T-helper 2 cell treated with Interferon-gamma antibody and Interleukin-4, amounts not matched to agents 5 μg/mL and 100 μg/mL, for 36 hours (primary cell): ENCODE data around the gene ST8SIA5.

Source experiments
- DNase-seq: peaks from one replicate; pipeline ENCODE4 v3.0.0; 2021; ENCODE audit warnings: low spot score
- H3K27ac Mint-ChIP-seq: one replicate; pipeline ENCODE4 v1.8.0; 2021; ENCODE audit warnings: mild to moderate bottlenecking, mixed read lengths
- H3K27me3 Mint-ChIP-seq: one replicate; pipeline ENCODE4 v1.8.0; 2021; ENCODE audit warnings: low read depth, mixed read lengths
- H3K36me3 Mint-ChIP-seq: one replicate; pipeline ENCODE4 v1.8.0; 2021; ENCODE audit warnings: low read depth, mixed read lengths
- H3K4me1 Mint-ChIP-seq: one replicate; pipeline ENCODE4 v1.8.0; 2021; ENCODE audit warnings: low read depth, mixed read lengths
- H3K4me3 Mint-ChIP-seq: one replicate; pipeline ENCODE4 v1.8.0; 2022; ENCODE audit warnings: mild to moderate bottlenecking, moderate library complexity, mixed read lengths
- H3K9me3 Mint-ChIP-seq: one replicate; pipeline ENCODE4 v1.8.0; 2021; ENCODE audit warnings: mixed read lengths

ST8SIA5 gene

DNA sequence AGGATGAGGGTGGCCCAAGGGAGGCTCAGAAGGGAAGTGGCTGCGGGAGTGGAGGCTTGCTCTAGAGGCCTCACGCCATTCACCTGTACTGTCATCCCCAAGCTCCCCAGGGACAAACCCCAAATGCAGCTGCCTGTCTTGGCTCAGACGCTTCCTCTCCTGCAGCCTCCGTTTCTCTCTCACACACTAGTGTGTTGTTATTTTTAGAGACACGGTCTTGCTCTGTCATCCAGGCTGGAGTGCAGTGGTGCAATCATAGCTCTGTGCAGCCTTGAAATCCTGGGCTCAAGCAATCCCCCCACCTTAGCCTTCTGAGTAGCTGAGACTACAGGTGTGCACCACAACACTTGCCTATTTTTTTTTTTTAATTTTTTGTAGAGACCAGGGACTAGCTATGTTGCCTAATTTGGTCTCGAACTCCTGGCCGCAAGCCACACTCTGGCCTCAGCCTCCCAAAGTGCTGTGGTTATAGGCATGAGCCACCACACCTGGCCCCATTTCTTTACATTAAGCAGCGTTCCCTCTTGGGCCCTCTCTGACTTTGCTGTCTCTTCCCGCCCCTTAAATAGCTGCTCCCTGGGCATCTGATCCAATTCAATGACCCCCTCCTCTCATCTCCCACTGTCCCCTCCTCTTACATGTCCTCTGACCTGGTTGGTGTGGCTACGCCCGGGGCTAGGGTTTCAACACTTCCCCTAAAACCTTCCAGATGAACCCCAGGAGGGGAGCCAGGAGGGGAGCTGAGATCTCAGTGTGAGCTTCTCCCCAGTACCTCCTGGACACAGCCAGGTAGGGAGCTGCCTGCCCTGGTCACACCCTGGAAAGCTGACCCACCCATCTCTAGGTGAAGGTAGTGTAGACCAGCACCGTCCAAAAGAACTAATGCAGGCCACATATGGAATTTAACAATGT lies 75.8 kb downstream of the ST8SIA5 start:
- no peak overlapping the region for H3K27ac Mint-ChIP-seq
- no peak for DNase-seq
- no peak overlapping the region for H3K4me3 Mint-ChIP-seq
- H3K4me1 Mint-ChIP-seq, result no peaks in the 10 kb centered on the region
- H3K36me3 Mint-ChIP-seq, result no peaks in the 10 kb centered on the region
- no peaks in the 10 kb centered on the region for H3K9me3 Mint-ChIP-seq
- no peaks in the 10 kb centered on the region for H3K27me3 Mint-ChIP-seq

DNA sequence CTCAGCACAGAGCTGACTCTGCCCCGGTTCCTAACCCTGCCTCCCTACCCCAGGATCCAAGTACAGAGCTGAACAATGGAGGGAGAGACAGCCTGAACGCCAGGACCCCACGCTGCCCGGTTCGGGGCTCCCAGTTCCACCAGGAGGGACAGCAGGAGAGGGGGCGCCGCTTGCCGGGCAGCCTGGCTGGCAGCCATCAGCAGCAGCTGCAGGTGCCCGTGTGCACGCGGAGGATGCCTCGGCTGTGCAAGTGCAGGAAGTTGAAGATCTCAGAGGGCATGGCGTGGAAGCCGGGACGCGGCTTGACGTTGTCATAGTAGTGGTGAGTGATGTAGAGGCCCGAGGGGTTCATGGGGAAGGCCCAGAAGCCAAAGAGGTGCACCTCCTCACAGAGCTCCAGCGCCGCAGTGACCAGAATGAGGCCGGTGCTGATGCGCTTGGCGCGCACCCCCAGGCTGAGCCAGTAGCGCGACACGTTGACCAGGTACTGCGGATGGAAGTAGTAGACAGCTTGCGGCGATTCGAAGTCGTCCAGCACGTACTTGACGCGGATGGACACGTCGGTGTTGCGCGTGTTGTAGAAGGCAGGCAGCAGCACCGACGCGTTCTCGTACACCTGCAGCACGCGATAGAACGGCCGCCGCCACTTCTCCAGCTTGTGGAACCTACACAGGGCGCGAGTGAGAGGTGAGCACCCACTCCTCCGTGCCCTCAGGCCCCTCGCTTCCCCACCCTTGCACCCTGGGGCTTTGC lies 76.8 kb downstream of the ST8SIA5 start:
- no peak for DNase-seq
- Mint-ChIP-seq H3K27me3 (no peaks in the 10 kb centered on the region), H3K4me3 (no peak overlapping the region), H3K4me1 (no peaks in the 10 kb centered on the region), H3K27ac (no peak overlapping the region), H3K36me3 (no peaks in the 10 kb centered on the region), H3K9me3 (no peaks in the 10 kb centered on the region)

DNA sequence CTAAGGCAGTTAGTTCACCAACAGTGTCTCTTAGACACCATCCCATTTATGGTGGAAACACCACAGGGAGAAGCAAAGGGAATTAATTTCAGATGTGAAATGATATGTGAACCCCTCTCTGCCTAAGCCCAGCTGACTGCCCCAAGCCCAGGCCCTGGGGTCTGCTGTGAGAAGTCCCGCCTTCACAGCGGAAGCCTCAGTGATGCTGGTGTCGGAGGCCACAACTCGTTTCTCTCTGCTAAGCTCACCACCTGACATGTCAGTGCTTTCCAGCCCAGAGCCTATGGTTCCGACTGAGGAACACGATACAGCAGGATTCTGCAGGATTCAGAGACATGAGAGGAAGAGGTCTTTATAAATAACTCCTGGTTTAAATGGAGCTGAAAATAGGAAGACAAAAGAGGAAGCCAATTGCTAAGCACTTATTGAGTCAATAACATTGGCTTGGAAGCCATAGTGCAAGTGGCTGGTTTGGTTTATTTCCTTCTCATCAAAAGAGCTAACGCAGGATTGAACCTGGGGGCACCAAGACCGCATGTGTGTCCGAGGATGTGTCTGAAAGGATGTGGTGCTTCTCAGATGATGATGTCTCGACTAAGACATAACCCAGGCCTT lies 78.0 kb downstream of the ST8SIA5 start:
- no peaks in the 10 kb centered on the region for H3K9me3 Mint-ChIP-seq
- DNase-seq, result no peak
- peaks cover 2% of the 10 kb centered on the region for H3K27me3 Mint-ChIP-seq
- no peaks in the 10 kb centered on the region for H3K4me1 Mint-ChIP-seq
- H3K4me3 Mint-ChIP-seq, result no peak overlapping the region
- no peaks in the 10 kb centered on the region for H3K36me3 Mint-ChIP-seq
- H3K27ac Mint-ChIP-seq, result no peak overlapping the region

DNA sequence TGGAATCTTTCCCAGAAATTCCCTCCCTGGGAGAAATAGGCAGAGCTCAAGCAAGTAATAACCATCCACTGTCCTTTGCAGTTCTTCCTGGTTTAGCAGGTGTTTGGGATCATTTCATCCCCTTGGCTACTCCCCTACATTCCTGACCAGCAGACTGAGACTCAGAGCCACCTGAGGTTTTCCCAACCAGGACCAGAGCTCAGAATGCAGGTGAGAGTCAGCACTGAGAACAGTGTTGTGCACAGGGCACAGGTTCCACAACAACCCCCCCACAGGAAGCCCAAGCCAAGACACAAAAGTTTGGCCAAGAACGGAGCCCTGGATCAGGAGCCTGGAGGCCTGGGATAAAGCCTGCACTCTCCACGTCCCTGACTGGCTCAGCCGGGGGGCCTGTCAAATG lies 78.8 kb downstream of the ST8SIA5 start:
- DNase-seq, result no peak
- Mint-ChIP-seq H3K27ac (no peak overlapping the region), H3K4me3 (no peak overlapping the region), H3K9me3 (no peaks in the 10 kb centered on the region), H3K4me1 (no peaks in the 10 kb centered on the region), H3K27me3 (peaks cover 2% of the 10 kb centered on the region), H3K36me3 (no peaks in the 10 kb centered on the region)

DNA sequence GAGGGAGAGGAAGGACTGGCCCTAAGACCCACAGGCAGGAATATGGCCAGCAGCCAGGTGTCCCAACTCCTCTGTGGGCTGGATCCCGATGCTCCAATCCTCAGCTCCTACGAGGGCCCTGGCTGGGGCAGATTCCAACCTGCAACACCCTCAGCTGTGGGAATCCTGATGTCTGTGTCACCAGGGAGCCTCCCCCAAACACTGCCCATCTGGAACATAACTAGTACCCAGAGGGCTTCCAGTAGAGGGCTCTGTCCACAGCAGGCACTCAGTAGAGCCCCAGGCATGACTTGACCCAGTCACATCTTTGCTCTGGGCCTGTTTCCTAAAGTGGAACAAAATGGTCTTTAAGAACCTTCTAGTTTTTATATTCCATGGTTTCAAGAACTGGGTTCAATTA lies 79.2 kb downstream of the ST8SIA5 start:
- Mint-ChIP-seq H3K4me3 (no peak overlapping the region), H3K9me3 (no peaks in the 10 kb centered on the region), H3K4me1 (no peaks in the 10 kb centered on the region), H3K36me3 (no peaks in the 10 kb centered on the region), H3K27me3 (peaks cover 2% of the 10 kb centered on the region), H3K27ac (no peak overlapping the region)
- DNase-seq, result no peak

DNA sequence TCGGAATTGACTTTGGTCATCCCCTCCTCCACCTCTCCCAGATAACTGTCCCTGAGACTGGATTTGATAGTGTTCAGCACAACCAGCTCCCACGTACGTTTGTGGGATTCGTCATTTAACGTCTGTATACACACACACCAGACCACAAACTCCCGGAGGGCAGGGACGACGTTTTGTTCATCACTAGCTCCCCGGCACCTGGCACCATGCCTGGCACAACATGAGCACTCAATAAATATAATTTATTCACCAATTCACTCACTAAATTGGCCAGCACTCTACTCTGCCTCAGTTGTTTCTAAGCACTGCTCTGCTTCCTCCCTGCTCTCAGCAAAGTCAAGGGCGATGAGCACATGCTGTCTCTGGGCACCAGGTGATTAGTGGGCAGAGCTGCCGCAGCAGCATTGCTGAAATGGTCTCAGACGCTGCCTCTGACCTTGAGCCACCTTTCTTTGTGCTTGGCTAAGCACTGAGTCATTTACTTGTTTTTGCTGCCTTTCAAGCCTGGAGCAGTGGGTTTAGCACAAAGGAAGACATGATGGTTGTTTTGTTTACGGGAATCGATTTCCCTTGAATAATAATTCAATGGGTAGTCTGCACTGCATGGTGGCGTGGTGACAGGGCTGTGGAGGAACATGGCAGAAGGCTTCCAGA lies 80.5 kb downstream of the ST8SIA5 start:
- peaks cover 7% of the 10 kb centered on the region for H3K4me1 Mint-ChIP-seq
- H3K27ac Mint-ChIP-seq, result no peak overlapping the region
- H3K27me3 Mint-ChIP-seq, result peaks cover 2% of the 10 kb centered on the region
- H3K4me3 Mint-ChIP-seq, result no peak overlapping the region
- no peaks in the 10 kb centered on the region for H3K9me3 Mint-ChIP-seq
- H3K36me3 Mint-ChIP-seq, result no peaks in the 10 kb centered on the region
- DNase-seq, result no peak

DNA sequence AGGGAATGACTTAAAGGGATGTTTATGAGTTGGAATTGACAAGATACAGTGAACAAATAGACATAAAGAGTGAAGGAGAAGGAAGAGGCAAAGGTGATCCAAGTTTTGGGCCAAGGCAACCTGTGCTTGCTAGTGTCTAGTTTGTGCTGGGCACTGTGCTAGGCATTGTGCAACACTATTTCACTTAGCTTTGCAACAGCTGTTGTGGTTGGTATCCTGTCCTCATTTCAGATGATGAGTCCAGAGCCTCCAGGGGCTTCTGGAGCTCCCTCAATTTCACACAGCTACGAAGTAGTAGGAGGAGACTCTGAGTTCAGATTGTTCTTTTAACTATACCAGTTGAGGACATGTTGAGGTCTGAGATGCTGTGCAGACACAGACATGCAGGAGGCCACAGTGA lies 81.7 kb downstream of the ST8SIA5 start:
- H3K9me3 Mint-ChIP-seq, result no peaks in the 10 kb centered on the region
- H3K4me3 Mint-ChIP-seq, result no peak overlapping the region
- peaks cover 8% of the 10 kb centered on the region for H3K4me1 Mint-ChIP-seq
- H3K27ac Mint-ChIP-seq, result no peak overlapping the region
- peaks cover 5% of the 10 kb centered on the region for H3K27me3 Mint-ChIP-seq
- no peak for DNase-seq
- H3K36me3 Mint-ChIP-seq, result no peaks in the 10 kb centered on the region

DNA sequence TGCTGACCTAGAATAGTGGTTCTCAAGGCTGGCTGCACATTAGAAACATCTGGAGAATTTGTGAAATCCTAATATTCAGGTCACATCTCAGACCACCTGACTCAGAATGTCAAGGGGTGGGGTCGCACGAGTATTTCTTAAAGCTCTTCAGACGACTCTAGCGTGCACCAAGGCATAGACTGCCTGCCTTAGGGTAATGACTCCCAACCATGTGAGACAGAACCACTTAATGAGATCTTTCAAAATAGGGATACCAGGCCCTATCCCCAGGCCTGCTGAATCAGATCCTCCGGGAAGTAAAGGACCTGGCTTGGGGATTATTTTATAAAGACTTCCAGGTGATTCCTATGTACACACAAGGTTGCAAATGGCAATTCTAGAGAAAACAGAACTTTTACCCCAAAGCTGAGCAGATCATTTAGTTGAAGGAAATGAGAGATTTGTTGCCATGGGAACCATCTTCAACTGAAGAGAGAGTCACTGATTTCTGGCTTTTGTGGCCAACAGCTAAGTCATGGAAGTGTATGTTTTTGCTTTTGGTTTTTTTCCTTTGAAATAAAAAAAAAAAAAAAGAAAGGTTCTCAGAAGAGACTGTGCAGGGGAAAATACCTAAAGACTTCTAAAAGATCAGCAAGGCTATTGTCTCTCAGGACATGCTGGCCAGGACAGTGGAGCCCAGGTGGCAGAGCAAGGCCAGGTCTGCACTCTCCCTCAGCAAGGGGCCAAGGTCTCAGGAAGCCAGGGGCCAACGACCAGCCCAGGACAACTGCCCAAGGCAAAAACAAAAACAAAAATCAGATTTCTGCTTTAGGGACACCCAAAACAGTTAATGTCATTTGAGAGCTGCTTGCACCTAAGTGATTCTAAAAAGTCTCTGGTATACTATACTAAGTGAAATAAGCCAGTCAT lies 84.5 kb downstream of the ST8SIA5 start:
- Mint-ChIP-seq H3K4me3 (no peak overlapping the region), H3K27me3 (peaks cover 5% of the 10 kb centered on the region), H3K9me3 (no peaks in the 10 kb centered on the region), H3K36me3 (no peaks in the 10 kb centered on the region), H3K4me1 (peaks cover 8% of the 10 kb centered on the region), H3K27ac (no peak overlapping the region)
- no peak for DNase-seq

DNA sequence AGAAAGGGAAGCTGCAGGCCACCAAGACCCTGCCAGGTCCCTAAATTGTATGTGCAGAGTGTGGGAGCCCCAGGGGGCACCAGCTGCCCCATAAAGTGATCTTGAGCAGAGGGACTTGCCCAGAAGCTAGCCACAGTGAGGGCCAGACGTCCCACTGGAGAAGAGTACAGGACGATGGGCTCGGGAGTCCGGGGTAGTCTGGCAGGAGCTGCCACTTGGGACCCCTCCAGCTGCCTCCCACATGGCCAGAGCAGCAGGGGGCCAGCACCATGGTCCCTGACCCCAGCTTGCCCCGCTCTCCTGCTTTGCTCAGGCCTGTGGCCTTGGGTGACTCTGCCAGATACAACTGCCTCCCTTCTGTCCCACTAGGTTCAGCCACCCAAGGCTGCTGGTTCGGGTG lies 88.2 kb downstream of the ST8SIA5 start:
- Mint-ChIP-seq H3K27ac (no peak overlapping the region), H3K9me3 (no peaks in the 10 kb centered on the region), H3K36me3 (no peaks in the 10 kb centered on the region), H3K4me3 (no peak overlapping the region), H3K4me1 (peaks cover 8% of the 10 kb centered on the region), H3K27me3 (peaks cover 3% of the 10 kb centered on the region)
- DNase-seq, result no peak

DNA sequence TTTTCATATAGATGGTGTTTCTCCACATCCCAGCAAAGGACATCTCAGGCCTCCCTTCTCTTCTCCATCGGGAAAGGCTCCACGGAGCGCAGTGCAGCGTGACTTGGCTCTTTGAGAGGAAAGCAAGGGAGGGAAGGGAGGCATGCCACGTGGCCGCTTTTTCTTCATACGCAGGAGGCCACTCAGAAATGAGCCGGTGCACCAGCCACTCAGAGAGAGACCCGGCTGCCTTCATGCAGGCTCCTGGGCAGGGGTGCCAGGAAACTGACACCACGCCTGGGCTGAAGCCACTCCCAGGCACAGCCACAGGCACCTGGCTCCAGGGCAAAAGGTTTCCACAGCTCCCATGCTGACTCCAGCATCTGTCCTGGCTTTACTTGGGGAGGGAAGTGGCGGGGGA lies 88.7 kb downstream of the ST8SIA5 start:
- no peak overlapping the region for H3K27ac Mint-ChIP-seq
- H3K27me3 Mint-ChIP-seq, result peaks cover 5% of the 10 kb centered on the region
- H3K9me3 Mint-ChIP-seq, result no peaks in the 10 kb centered on the region
- no peaks in the 10 kb centered on the region for H3K36me3 Mint-ChIP-seq
- H3K4me3 Mint-ChIP-seq, result no peak overlapping the region
- no peak for DNase-seq
- peaks cover 8% of the 10 kb centered on the region for H3K4me1 Mint-ChIP-seq

DNA sequence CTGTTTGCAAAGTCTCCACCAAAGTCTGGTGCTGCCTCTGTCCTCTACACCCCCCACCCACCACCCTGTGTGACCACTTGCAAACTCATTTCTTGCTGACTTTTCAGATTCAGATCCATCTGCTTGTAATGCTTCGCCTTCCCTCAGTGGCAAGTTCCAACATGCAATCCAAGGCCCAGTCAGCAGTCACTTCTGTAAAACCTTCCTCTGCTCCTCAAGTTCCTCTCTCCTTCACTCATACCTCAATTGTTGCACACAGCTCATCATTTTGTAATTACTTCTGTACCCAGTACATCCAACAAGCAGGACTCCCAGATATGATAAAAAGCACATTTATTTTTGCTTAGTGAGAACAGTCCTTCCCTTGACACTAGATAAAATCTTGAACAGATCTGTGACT lies 93.3 kb downstream of the ST8SIA5 start:
- Mint-ChIP-seq H3K4me1 (no peaks in the 10 kb centered on the region), H3K4me3 (no peak overlapping the region), H3K9me3 (no peaks in the 10 kb centered on the region), H3K27ac (no peak overlapping the region), H3K27me3 (peaks cover 4% of the 10 kb centered on the region), H3K36me3 (no peaks in the 10 kb centered on the region)
- DNase-seq, result no peak

DNA sequence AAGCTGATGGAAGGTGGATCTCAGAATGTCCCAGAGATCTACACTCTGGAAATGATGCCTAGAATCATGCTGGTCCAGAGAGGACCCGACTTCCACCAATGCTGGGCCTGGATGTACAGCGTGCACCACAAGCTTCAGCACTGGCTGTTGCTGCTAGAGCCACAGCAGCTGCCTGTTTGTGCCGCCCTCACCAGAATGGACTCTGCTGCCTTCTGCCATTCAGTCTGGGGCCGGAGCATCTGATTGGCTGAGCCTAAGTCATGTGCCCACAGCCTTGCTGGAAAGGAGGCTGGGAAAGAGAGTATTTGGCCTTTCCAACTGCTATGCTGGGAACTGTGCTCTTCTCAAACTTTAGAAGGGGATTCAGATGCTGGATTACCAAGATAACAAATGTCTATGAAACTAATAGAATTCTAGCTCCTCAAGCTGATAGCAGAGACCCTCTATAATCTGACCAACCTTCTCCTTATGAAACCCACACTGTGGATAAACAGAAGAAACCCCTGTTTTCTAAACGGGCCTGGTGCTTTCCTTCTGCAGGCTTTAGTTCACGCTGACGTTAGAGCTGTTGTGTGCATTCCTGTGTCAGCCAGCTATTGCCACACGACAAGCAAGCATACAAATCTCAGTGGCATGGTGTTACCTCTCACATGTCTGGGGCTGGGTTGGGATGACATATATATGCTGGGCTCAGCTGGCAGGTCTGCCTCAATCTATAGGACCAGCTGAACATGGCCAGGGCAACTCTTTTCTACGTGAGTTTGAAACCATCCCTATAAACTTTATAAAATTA lies 95.7 kb downstream of the ST8SIA5 start:
- H3K27ac Mint-ChIP-seq, result no peak overlapping the region
- peaks cover 4% of the 10 kb centered on the region for H3K27me3 Mint-ChIP-seq
- H3K36me3 Mint-ChIP-seq, result no peaks in the 10 kb centered on the region
- H3K9me3 Mint-ChIP-seq, result no peaks in the 10 kb centered on the region
- H3K4me1 Mint-ChIP-seq, result no peaks in the 10 kb centered on the region
- no peak overlapping the region for H3K4me3 Mint-ChIP-seq
- DNase-seq, result no peak
